IMR-90 (cell line): Measurements from ENCODE around the gene RNF166. TPM values are rescaled to one million over a fixed set of nuclear protein-coding genes. Genes with fewer than 3 reads are reported as not detected.

Experiments
- ATAC-seq: fragments of 200-7000 bp; cut with Tn5 transposase; 2 replicates; pipeline ENCODE4 v1.9.1; 2020; ENCODE audit warnings: low read depth, mild to moderate bottlenecking, moderate library complexity
- BruUV-seq: library from RNA; stranded (reverse); fragments of 400-500 nt; replicated peaks from 2 replicates; lab custom pipeline; 2021; lab: Mats Ljungman, UMichigan
- CTCF ChIA-PET: fragments of 300-600 bp; formaldehyde crosslinking; extraction: SDS; loops from one replicate; lab custom pipeline; 2021; ENCODE audit warnings: antibody characterized with exemption; lab: Yijun Ruan, JAX
- POLR2A ChIA-PET: fragments of 300-600 bp; sonication (Branson Sonifier 250); formaldehyde crosslinking; loops from one replicate; lab custom pipeline; 2022; ENCODE audit warnings: antibody characterized with exemption; ENCODE audit not compliant: unreplicated experiment; lab: Charles Lee
- DNase-seq: peaks from one replicate; pipeline ENCODE4 v3.0.0; 2013
- H2AFZ ChIP-seq: replicated peaks from 2 replicates; pipeline ENCODE3; 2013; ENCODE audit warnings: low read length, mild to moderate bottlenecking; ENCODE audit not compliant: poor library complexity
- H2AK5ac ChIP-seq: 2 replicates; pipeline ENCODE4 v1.6.1; 2013; ENCODE audit warnings: low read depth, low read length, inconsistent platforms
- H2AK9ac ChIP-seq: replicated peaks from 2 replicates; pipeline ENCODE3; 2013; ENCODE audit warnings: mild to moderate bottlenecking, low read depth, low read length, moderate library complexity; ENCODE audit not compliant: poor library complexity
- H2BK120ac ChIP-seq: 2 replicates; pipeline ENCODE4 v1.6.1; 2013; ENCODE audit warnings: low read depth, low read length, inconsistent platforms
- H2BK15ac ChIP-seq: 3 replicates; pipeline ENCODE4 v1.6.1; 2013; ENCODE audit warnings: low read depth, low read length, inconsistent platforms
- H2BK20ac ChIP-seq: 2 replicates; pipeline ENCODE4 v1.6.1; 2013; ENCODE audit warnings: low read depth, mild to moderate bottlenecking, inconsistent platforms, low read length, moderate library complexity
- H2BK5ac ChIP-seq: 2 replicates; pipeline ENCODE4 v1.6.1; 2013; ENCODE audit warnings: mild to moderate bottlenecking, low read depth, low read length, inconsistent platforms; ENCODE audit not compliant: poor library complexity, severe bottlenecking
- H3K14ac ChIP-seq: replicated peaks from 2 replicates; pipeline ENCODE4 v1.6.1; 2013; ENCODE audit warnings: low read depth, low read length, inconsistent platforms
- H3K18ac ChIP-seq: 2 replicates; pipeline ENCODE4 v1.6.1; 2013; ENCODE audit warnings: low read depth, low read length, control low read depth
- H3K23ac ChIP-seq: 2 replicates; pipeline ENCODE4 v1.6.1; 2013; ENCODE audit warnings: low read depth, low read length, inconsistent platforms
- H3K27ac ChIP-seq: 2 replicates; pipeline ENCODE4 v1.5.1; 2013; ENCODE audit warnings: mild to moderate bottlenecking, control low read depth, low read length; ENCODE audit not compliant: insufficient read depth
- H3K27me3 ChIP-seq: 2 replicates; pipeline ENCODE4 v1.6.1; 2013; ENCODE audit warnings: low read length; ENCODE audit not compliant: control insufficient read depth, insufficient read depth
- H3K36me3 ChIP-seq: 2 replicates; pipeline ENCODE4 v1.6.1; 2013; ENCODE audit warnings: low read length, mixed read lengths; ENCODE audit not compliant: control insufficient read depth, insufficient read depth
- H3K4ac ChIP-seq: 2 replicates; pipeline ENCODE4 v1.6.1; 2013; ENCODE audit warnings: low read depth, low read length, inconsistent platforms
- H3K4me1 ChIP-seq: 2 replicates; pipeline ENCODE4 v1.6.1; 2013; ENCODE audit warnings: low read length, mixed read lengths; ENCODE audit not compliant: control insufficient read depth, insufficient read depth
- H3K4me2 ChIP-seq: 2 replicates; pipeline ENCODE4 v1.6.1; 2013; ENCODE audit warnings: low read depth, mild to moderate bottlenecking, control low read depth, low read length, moderate library complexity
- H3K4me3 ChIP-seq: 2 replicates; pipeline ENCODE4 v1.5.1; 2013; ENCODE audit warnings: low read depth, mild to moderate bottlenecking, control low read depth, low read length, moderate library complexity; ENCODE audit not compliant: insufficient read depth
- H3K56ac ChIP-seq: 2 replicates; pipeline ENCODE4 v1.6.1; 2013; ENCODE audit warnings: low read length, inconsistent platforms; ENCODE audit not compliant: insufficient read depth; ENCODE audit errors: extremely low read depth
- H3K79me1 ChIP-seq, 2 experiments: 2 replicates each; pipeline ENCODE4 v1.6.1; 2013; ENCODE audit warnings: low read length in 2 of 2, inconsistent platforms in 1 of 2, low read depth in 1 of 2
- H3K9ac ChIP-seq: 2 replicates; pipeline ENCODE4 v1.6.1; 2013; ENCODE audit warnings: low read depth, low read length, control low read depth
- H3K9me1 ChIP-seq: 2 replicates; pipeline ENCODE4 v1.6.1; 2013; ENCODE audit warnings: low read length, inconsistent platforms; ENCODE audit not compliant: insufficient read depth
- H3K9me3 ChIP-seq: 2 replicates; pipeline ENCODE4 v1.6.1; 2013; ENCODE audit warnings: low read length; ENCODE audit not compliant: control insufficient read depth, insufficient read depth
- H4K20me1 ChIP-seq: 2 replicates; pipeline ENCODE4 v1.6.1; 2013; ENCODE audit warnings: low read length, inconsistent platforms; ENCODE audit not compliant: insufficient read depth
- H4K5ac ChIP-seq: 2 replicates; pipeline ENCODE4 v1.6.1; 2013; ENCODE audit warnings: mild to moderate bottlenecking, low read depth, low read length, control low read depth
- H4K8ac ChIP-seq, 2 experiments: 2 replicates each; pipeline ENCODE4 v1.6.1; 2013; ENCODE audit warnings: low read depth in 2 of 2, low read length in 2 of 2, control low read depth in 1 of 2, inconsistent platforms in 1 of 2
- H4K91ac ChIP-seq: 2 replicates; pipeline ENCODE4 v1.6.1; 2013; ENCODE audit warnings: low read depth, low read length, inconsistent platforms; ENCODE audit not compliant: insufficient read depth
- BHLHE40 ChIP-seq: fragments of 150-350 bp; IDR thresholded peaks from 2 replicates; pipeline ENCODE4 v1.6.1; 2016; ENCODE audit warnings: mild to moderate bottlenecking, low read depth, low read length
- CEBPB ChIP-seq: IDR thresholded peaks from 2 replicates; pipeline ENCODE4 v1.6.1; 2012; ENCODE audit warnings: low read depth, low read length, improper control_type of control experiment
- FOS ChIP-seq: fragments of 150-350 bp; IDR thresholded peaks from 2 replicates; pipeline ENCODE4 v1.6.1; 2016; ENCODE audit warnings: low read depth, low read length
- MAFK ChIP-seq: IDR thresholded peaks from 2 replicates; pipeline ENCODE4 v1.6.1; 2012; ENCODE audit warnings: low read depth, low read length, improper control_type of control experiment
- MXI1 ChIP-seq: IDR thresholded peaks from 2 replicates; pipeline ENCODE4 v1.6.1; 2012; ENCODE audit warnings: low read depth, mild to moderate bottlenecking, low read length, moderate library complexity, borderline replicate concordance
- NFE2L2 ChIP-seq: fragments of 150-350 bp; IDR thresholded peaks from 2 replicates; pipeline ENCODE4 v1.6.1; 2016; ENCODE audit warnings: low read depth, mild to moderate bottlenecking, low read length
- POLR2A ChIP-seq: IDR thresholded peaks from 2 replicates; pipeline ENCODE4 v1.6.1; 2012; ENCODE audit warnings: mild to moderate bottlenecking, low read depth, low read length
- RFX5 ChIP-seq: IDR thresholded peaks from 2 replicates; pipeline ENCODE4 v1.8.0; 2012; ENCODE audit warnings: low read depth, mild to moderate bottlenecking, low read length, moderate library complexity
- WGBS, 2 experiments: methylation state at CpG; one replicate each; pipeline versions ENCODE4 v1.1.5 to v1.1.7; 2013; ENCODE audit warnings: missing lambda C conversion rate in 2 of 2; ENCODE audit not compliant: insufficient read length in 1 of 2; ENCODE audit errors: extremely low coverage in 2 of 2; 5-methylcytosine and 5-hydroxymethylcytosine counted together
- dilution Hi-C: fragments of 300-500 bp; cut with HindIII; formaldehyde crosslinking; loops from one replicate; pipeline ENCODE4 v1.14.3; 2018; ENCODE audit warnings: low sequenced_read_pairs; ENCODE audit not compliant: unreplicated experiment
- in situ Hi-C: fragments of 300-500 bp; cut with MboI; formaldehyde crosslinking; loops from 3 replicates; pipeline ENCODE4 v1.14.3; 2019; ENCODE audit warnings: low sequenced_read_pairs, inconsistent platforms, mixed read lengths
- intact Hi-C: fragments of 100-400 bp; cut with micrococcal nuclease; formaldehyde crosslinking; loops from 2 replicates; pipeline ENCODE4 v1.10.0; 2022
- polyA plus RNA-seq, 3 experiments: library from polyadenylated mRNA; depleted of rRNA; stranded (reverse); fragments of >200 nt; gene quantifications; 2 replicates each; pipeline ENCODE4 v1.2.3, GENCODE V29; 2012; ENCODE audit warnings: low replicate concordance in 1 of 3
- total RNA-seq: library from RNA; depleted of rRNA; stranded (reverse); fragments of >200 nt; gene quantifications from 2 replicates; pipeline ENCODE4 v1.2.3, GENCODE V29; 2012
- TF ChIP-seq, protein P1 (sequence below): conservative IDR thresholded peaks from 2 replicates; pipeline ENCODE4 v1.5.1; 2012; ENCODE audit warnings: mild to moderate bottlenecking, low read depth, low read length, improper control_type of control experiment

Gene RNF166
- total and polyA plus RNA-seq, 2 of the 4 experiments (the other 2 are of a cell fraction), result 8.1 to 17.4 TPM

GRCh38 chr16:88734361-88734728 lies 28.1 kb upstream of the RNF166 start:
- in situ Hi-C loops, result no loop called here
- H2BK5ac ChIP-seq, result no peak overlapping the region
- POLR2A ChIA-PET, result no interaction called here

More at GRCh38 chr16:88734361-88734728, 28.1 kb upstream of the RNF166 start:
- no peak overlapping the region for H4K8ac ChIP-seq
- no peak overlapping the region for H2AK5ac ChIP-seq
- intact Hi-C loops, result no loop called here
- no peak overlapping the region for H2BK20ac ChIP-seq
- H3K9ac ChIP-seq, result no peak overlapping the region
- no peak overlapping the region for H4K5ac ChIP-seq
- H3K4me2 ChIP-seq, result no peak overlapping the region
- no peaks in the 10 kb centered on the region for H3K4me1 ChIP-seq
- dilution Hi-C loops, result no loop called here
- H3K23ac ChIP-seq, result no peak overlapping the region
- no peak overlapping the region for H2BK120ac ChIP-seq
- H2AK9ac ChIP-seq, result no peak overlapping the region
- peaks cover 3 to 58% of the 10 kb centered on the region in 2 experiments; a peak in 3 of 4 replicates for H3K79me1 ChIP-seq
- no peak overlapping the region for H3K18ac ChIP-seq
- TF ChIP-seq CEBPB (no peak), MAFK (no peak), MXI1 (no peak), NFE2L2 (no peak), BHLHE40 (no peak), RFX5 (no peak), POLR2A (no peak), FOS (no peak)
- TF ChIP-seq, protein P1, sequence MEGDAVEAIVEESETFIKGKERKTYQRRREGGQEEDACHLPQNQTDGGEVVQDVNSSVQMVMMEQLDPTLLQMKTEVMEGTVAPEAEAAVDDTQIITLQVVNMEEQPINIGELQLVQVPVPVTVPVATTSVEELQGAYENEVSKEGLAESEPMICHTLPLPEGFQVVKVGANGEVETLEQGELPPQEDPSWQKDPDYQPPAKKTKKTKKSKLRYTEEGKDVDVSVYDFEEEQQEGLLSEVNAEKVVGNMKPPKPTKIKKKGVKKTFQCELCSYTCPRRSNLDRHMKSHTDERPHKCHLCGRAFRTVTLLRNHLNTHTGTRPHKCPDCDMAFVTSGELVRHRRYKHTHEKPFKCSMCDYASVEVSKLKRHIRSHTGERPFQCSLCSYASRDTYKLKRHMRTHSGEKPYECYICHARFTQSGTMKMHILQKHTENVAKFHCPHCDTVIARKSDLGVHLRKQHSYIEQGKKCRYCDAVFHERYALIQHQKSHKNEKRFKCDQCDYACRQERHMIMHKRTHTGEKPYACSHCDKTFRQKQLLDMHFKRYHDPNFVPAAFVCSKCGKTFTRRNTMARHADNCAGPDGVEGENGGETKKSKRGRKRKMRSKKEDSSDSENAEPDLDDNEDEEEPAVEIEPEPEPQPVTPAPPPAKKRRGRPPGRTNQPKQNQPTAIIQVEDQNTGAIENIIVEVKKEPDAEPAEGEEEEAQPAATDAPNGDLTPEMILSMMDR, result no peak
- H3K9me3 ChIP-seq, result no peaks in the 10 kb centered on the region
- peaks cover 60% of the 10 kb centered on the region for H4K20me1 ChIP-seq
- no peak overlapping the region for H4K91ac ChIP-seq
- H3K27me3 ChIP-seq, result no peaks in the 10 kb centered on the region
- DNase-seq (no peak), ATAC-seq (no peak)
- CTCF ChIA-PET, result no interaction called here
- H3K4ac ChIP-seq, result no peak overlapping the region
- no peak overlapping the region for H3K4me3 ChIP-seq
- no peaks in the 10 kb centered on the region; the same call in 1 of the 2 replicates for H3K9me1 ChIP-seq
- 94% methylated on average over 14 of the region's 23 CpGs; no CpG with 5 or more reads in 1 of the 2 experiments for WGBS, 2 experiments
- no peak overlapping the region for H2AFZ ChIP-seq
- no peak overlapping the region for H3K14ac ChIP-seq
- H3K56ac ChIP-seq, result no peak overlapping the region
- no peak overlapping the region for H2BK15ac ChIP-seq
- TSS peak; percentile 65 for BruUV-seq
- no peak overlapping the region for H3K27ac ChIP-seq
- peaks cover 68% of the 10 kb centered on the region for H3K36me3 ChIP-seq
